ENCODE data around the gene SLC22A23.

The SLC22A23 gene

DNA sequence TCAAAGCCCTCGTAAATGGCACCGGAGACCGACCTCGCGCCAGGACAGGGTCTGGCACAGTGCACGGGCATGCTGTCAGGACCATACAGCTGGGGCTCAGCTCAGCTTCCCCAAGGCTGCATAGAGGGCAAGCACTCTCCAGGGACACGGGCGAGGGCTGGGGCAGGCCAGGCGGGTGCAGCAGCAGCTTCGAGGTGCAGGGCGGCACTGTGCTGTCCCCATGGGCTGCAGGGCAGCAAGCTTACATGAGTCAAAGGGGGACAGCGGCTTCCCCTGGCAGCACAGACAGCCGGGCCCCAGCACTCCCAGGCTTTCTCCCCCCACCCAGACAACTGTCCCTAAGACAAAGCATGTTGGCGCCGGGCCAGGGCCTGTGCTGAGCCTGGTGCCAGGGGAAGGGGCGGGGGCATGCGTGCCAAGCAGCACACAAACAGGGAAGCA is 172.4 kb downstream of the SLC22A23 start:
- H3K9me3 Mint-ChIP-seq: no peaks in the 10 kb centered on the region
- no peak overlapping the region for H3K4me3 Mint-ChIP-seq
- peaks cover 67% of the 10 kb centered on the region for H3K36me3 Mint-ChIP-seq (ENCODE audit: low read depth)
- TF ChIP-seq, protein P1, sequence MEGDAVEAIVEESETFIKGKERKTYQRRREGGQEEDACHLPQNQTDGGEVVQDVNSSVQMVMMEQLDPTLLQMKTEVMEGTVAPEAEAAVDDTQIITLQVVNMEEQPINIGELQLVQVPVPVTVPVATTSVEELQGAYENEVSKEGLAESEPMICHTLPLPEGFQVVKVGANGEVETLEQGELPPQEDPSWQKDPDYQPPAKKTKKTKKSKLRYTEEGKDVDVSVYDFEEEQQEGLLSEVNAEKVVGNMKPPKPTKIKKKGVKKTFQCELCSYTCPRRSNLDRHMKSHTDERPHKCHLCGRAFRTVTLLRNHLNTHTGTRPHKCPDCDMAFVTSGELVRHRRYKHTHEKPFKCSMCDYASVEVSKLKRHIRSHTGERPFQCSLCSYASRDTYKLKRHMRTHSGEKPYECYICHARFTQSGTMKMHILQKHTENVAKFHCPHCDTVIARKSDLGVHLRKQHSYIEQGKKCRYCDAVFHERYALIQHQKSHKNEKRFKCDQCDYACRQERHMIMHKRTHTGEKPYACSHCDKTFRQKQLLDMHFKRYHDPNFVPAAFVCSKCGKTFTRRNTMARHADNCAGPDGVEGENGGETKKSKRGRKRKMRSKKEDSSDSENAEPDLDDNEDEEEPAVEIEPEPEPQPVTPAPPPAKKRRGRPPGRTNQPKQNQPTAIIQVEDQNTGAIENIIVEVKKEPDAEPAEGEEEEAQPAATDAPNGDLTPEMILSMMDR (IDR thresholded peaks at IDR 0.05): no peak
- H3K27ac Mint-ChIP-seq: peak overlapping the region; percentile 29
- peaks cover 50% of the 10 kb centered on the region for H3K4me1 Mint-ChIP-seq
- DNase-seq: no peak
- H3K27me3 Mint-ChIP-seq (ENCODE audit: low read depth, poor library complexity): no peaks in the 10 kb centered on the region

DNA sequence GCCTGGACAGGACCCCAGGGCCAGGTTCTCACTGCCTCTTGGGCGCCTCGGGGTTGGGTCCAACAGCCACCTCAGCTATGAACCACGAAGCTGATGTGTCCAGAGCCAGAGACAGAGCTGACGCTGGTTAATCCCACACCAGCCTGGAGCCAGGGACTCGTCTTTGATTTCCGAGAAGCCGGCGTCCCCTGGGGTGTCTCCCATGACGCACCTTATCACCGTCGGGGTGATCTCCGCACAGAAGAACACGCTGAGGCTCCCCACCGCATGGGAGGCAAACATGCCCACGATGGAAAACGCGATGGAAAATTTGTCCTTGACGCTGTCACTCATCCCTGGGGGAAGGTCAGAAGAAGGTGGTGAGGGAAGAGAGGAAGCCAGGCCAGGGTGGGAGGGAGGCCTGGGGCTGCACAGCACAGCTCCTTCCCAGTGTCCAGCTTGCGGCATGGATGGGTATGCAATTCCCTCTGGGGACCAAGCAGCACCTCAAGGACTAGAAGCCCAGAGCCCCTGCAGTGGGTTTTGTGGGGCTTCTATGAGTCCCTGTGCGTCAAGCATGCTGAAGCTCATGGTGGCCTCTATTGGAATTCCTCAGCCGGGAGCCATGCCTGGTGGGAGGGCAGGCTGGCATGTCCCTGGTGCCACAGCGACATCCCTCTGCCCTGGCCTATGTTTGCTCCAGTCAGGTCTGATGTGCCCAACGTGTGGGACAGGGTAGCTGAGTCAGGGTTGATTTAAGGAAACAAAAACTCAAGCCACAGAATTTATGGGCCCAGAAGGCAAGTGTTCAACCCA is 173.0 kb downstream of the SLC22A23 start:
- Mint-ChIP-seq H3K36me3 (ENCODE audit: low read depth) (peaks cover 66% of the 10 kb centered on the region), H3K27ac (no peak overlapping the region), H3K4me1 (peaks cover 49% of the 10 kb centered on the region), H3K9me3 (no peaks in the 10 kb centered on the region), H3K4me3 (no peak overlapping the region), H3K27me3 (ENCODE audit: low read depth, poor library complexity) (no peaks in the 10 kb centered on the region)
- DNase-seq: no peak
- TF ChIP-seq, protein P1 (IDR thresholded peaks at IDR 0.05): no peak

DNA sequence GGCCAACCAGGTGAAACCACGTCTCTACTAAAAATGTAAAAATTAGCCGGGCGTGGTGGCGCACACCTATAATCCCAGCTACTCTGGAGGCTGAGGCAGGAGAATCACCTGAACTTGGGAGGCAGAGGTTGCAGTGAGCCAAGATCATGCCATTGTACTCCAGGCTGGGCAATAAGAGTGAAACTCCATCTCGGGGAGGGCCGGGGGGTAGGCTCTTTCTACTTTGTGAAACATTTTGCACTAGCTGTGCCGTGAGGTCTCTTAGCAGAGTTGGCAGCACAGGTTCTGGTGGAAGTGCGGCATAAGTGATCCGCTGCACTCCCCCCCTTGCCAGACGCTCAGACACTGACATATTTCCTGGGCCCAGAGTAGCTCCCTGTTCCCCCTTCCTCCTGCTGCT is 173.6 kb downstream of the SLC22A23 start:
- Mint-ChIP-seq H3K27ac (no peak overlapping the region), H3K4me1 (peaks cover 47% of the 10 kb centered on the region), H3K4me3 (no peak overlapping the region), H3K27me3 (ENCODE audit: low read depth, poor library complexity) (no peaks in the 10 kb centered on the region), H3K36me3 (ENCODE audit: low read depth) (peaks cover 60% of the 10 kb centered on the region), H3K9me3 (no peaks in the 10 kb centered on the region)
- no peak for DNase-seq
- TF ChIP-seq, protein P1 (IDR thresholded peaks at IDR 0.05): no peak

DNA sequence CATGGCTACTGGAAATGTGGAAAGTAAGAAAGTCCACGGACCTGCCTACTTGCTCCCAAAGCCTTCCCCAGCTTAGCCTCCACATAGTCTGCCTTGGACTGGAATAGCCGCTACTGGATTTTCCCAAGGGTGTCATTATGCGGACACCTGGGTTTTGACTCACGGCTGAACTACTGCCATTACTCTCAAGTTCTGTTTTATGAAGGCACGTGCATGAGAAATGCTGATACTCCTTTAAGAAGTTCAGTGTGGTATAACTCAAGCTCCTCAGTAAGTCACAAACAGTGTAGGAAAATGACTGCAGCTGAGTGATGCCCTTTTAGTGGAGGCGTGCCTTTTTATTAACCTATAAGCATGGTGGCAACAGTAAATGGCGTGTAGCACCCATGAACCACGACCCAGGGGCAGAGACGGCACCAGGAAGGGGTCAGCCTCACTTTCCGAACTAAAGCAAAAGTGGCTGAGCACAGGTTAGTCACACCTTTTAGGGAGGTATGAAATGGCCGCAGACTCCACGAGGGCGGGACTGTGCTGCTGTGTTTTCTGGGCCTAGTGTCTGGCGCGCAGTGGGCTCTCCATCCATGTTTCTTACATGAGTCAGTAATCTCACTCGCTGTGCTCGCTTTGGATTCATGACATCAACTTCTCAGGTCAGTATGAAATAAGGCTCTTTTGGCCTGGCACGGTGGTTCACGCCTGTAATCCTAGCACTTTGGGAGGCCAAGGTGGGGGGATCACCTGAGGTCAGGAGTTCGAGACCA is 174.2 kb downstream of the SLC22A23 start:
- no peaks in the 10 kb centered on the region for H3K27me3 Mint-ChIP-seq (ENCODE audit: low read depth, poor library complexity)
- peaks cover 43% of the 10 kb centered on the region for H3K4me1 Mint-ChIP-seq
- no peaks in the 10 kb centered on the region for H3K9me3 Mint-ChIP-seq
- TF ChIP-seq, protein P1 (IDR thresholded peaks at IDR 0.05): no peak
- no peak overlapping the region for H3K4me3 Mint-ChIP-seq
- peaks cover 54% of the 10 kb centered on the region for H3K36me3 Mint-ChIP-seq (ENCODE audit: low read depth)
- no peak overlapping the region for H3K27ac Mint-ChIP-seq
- no peak for DNase-seq

DNA sequence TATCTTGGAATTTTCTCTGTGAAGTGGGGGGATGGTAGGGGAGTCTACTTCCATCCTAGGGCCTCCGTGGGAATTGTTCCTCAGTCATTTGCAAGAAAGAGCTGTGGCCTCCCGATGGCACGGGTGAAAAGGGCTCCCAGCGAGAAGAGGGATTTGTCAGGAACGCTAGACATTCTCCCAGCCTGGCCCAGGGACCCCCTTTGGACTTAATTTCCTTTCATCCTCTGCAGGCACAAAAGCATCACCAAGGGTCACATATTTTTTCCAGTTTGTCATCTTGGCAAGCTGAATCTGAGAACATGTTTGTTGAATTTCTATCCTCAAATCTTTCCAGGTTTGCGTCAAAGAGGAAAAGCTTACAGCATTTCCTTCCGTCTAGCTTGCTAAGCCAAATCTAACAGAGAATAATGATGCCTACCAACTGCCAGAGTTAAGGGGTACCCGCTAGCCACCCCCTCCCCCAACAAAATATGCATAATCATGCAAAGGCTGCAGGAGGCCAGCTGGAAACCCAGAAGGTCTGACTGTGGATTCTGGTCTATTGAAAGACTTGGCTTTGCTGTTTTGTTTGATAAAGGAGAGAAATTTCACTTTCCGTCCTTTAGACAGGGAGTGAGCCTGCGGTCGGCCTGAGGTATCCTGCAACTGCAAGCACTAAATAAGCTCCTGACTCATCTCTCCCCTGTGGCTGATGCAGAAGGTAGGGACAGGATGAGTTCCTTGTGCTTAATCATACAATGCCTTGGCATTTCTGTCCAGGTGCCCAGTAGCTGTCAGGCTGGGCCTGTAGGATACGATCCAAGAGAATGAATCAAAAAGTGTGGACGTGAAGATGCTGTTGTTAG is 175.0 kb downstream of the SLC22A23 start:
- Mint-ChIP-seq H3K36me3 (ENCODE audit: low read depth) (peaks cover 48% of the 10 kb centered on the region), H3K4me3 (no peak overlapping the region)

More for the DNA sequence above, 175.0 kb downstream of the SLC22A23 start:
- no peak for DNase-seq
- TF ChIP-seq, protein P1 (IDR thresholded peaks at IDR 0.05): no peak
- Mint-ChIP-seq H3K27ac (no peak overlapping the region), H3K4me1 (peaks cover 48% of the 10 kb centered on the region), H3K9me3 (no peaks in the 10 kb centered on the region), H3K27me3 (ENCODE audit: low read depth, poor library complexity) (no peaks in the 10 kb centered on the region)
